Body of pancreas (tissue), 4 donors: ENCODE measurements around the gene MT3. TPM values are rescaled to one million over a fixed set of nuclear protein-coding genes. Genes with fewer than 3 reads are reported as not detected.
"Not testable (repeated sequence)": the region's sequence is repeated elsewhere in the genome, so short reads cannot be mapped to it uniquely, and the experiment has no call there.

Source experiments
- ATAC-seq: fragments of 150-250 bp; one replicate; pipeline ENCODE4 v1.9.1; 2016
- DNase-seq, 4 donors: peaks; one replicate each; pipeline ENCODE4 v3.0.0-alpha.2; 2019
- H3K27ac ChIP-seq, 4 donors: fragments of 200-600 bp; sonication (generic); 1 replicate in 3 of 4; 2 replicates in 1 of 4; pipeline versions ENCODE4 v1.5.1 to v1.6.1; 2016 to 2019; ENCODE audit warnings: mild to moderate bottlenecking in 1 of 4, mixed read lengths in 1 of 4, moderate library complexity in 1 of 4
- H3K27me3 ChIP-seq, 2 donors: fragments of 200-600 bp; sonication (generic); one replicate each; pipeline ENCODE4 v1.6.0; 2016; ENCODE audit warnings: mild to moderate bottlenecking in 1 of 2
- H3K36me3 ChIP-seq, 2 donors: fragments of 200-600 bp; sonication (generic); replicated peaks in 1 of 2; 2 replicates each; pipeline ENCODE4 v1.5.1; 2016; ENCODE audit warnings: low read depth in 2 of 2; ENCODE audit not compliant: insufficient read depth in 1 of 2
- H3K4me1 ChIP-seq: fragments of 200-600 bp; sonication (generic); one replicate; pipeline ENCODE4 v1.6.0; 2016
- H3K4me3 ChIP-seq, 2 donors: fragments of 200-600 bp; sonication (generic); 1 replicate in 1 of 2; 2 replicates in 1 of 2; pipeline ENCODE4 v1.5.1; 2016 to 2019
- H3K9me3 ChIP-seq, 3 donors: fragments of 200-600 bp; sonication (generic); 1 replicate in 2 of 3; 2 replicates in 1 of 3; pipeline ENCODE4 v1.5.1; 2016
- CTCF ChIP-seq, 7 experiments: fragments of 450-650 bp in 4 of 7; fragments of 200-600 bp in 3 of 7; sonication (generic) in 3 of 7; IDR thresholded peaks; one replicate each; pipeline ENCODE4 v1.5.1; 2016 to 2019; ENCODE audit warnings: antibody characterized with exemption in 7 of 7
- POLR2A ChIP-seq, 3 donors: fragments of 450-650 bp; IDR thresholded peaks; one replicate each; pipeline ENCODE4 v1.6.1; 2016; ENCODE audit warnings: antibody characterized with exemption in 3 of 3, mild to moderate bottlenecking in 2 of 3
- WGBS, 2 donors: methylation state at CpG; one replicate each; pipeline ENCODE4 v1.1.5; 2017; 5-methylcytosine and 5-hydroxymethylcytosine counted together
- intact Hi-C: fragments of 100-400 bp; cut with DNase I; formaldehyde crosslinking; loops from one replicate; pipeline ENCODE4 v1.15.1; 2023
- total RNA-seq, 2 donors: library from RNA; depleted of rRNA; stranded (reverse); fragments of >200 nt; gene quantifications; one replicate each; pipeline ENCODE4 v1.1.0, GENCODE V29; 2016

MT3 gene
- total RNA-seq, 2 donors from 2014 or later, result not detected

GRCh38 chr16:56576585-56577299, 12.6 kb upstream of the MT3 start:
- peak; percentile 87 to 90 (median 89) for DNase-seq
- H3K36me3 ChIP-seq, result no peaks in the 10 kb centered on the region
- intact Hi-C loops, result no loop called here

GRCh38 chr16:56577300-56577625, 12.1 kb upstream of the MT3 start:
- H3K27ac ChIP-seq, result no peak overlapping the region
- ATAC-seq (no peak), DNase-seq (no peak)
- 54 to 59% methylated on average over 4 of the region's 4 CpGs for WGBS, 2 donors
- H3K9me3 ChIP-seq, result no peaks in the 10 kb centered on the region
- no peaks in the 10 kb centered on the region for H3K36me3 ChIP-seq
- intact Hi-C loops, result no loop called here
- H3K4me3 ChIP-seq, result no peak overlapping the region
- H3K27me3 ChIP-seq, result no peaks in the 10 kb centered on the region
- no peaks in the 10 kb centered on the region for H3K4me1 ChIP-seq
- TF ChIP-seq POLR2A (IDR thresholded peaks at IDR 0.05) (no peak), CTCF (IDR thresholded peaks at IDR 0.05) (no peak)

More at GRCh38 chr16:56576585-56577299, 12.6 kb upstream of the MT3 start:
- H3K9me3 ChIP-seq, result no peaks in the 10 kb centered on the region
- H3K4me3 ChIP-seq, result no peak overlapping the region
- peak; percentile 69 to 95 (median 94) for TF ChIP-seq CTCF (IDR thresholded peaks at IDR 0.05)
- TF ChIP-seq POLR2A (IDR thresholded peaks at IDR 0.05), result no peak
- H3K4me1 ChIP-seq, result no peaks in the 10 kb centered on the region
- H3K27me3 ChIP-seq, result no peaks in the 10 kb centered on the region
- WGBS, 2 donors, result 30 to 54% methylated on average over 4 to 8 of the region's 8 CpGs
- ATAC-seq, result peak; percentile 100
- no peak overlapping the region for H3K27ac ChIP-seq

- DNase-seq (no peak), ATAC-seq (no peak)
- H3K9me3 ChIP-seq, result no peaks in the 10 kb centered on the region
- WGBS, 2 donors, result 74 to 84% methylated on average over 5 of the region's 6 CpGs
- no peaks in the 10 kb centered on the region for H3K36me3 ChIP-seq
- intact Hi-C loops, result no loop called here
- H3K27ac ChIP-seq, result no peak overlapping the region
- H3K27me3 ChIP-seq, result no peaks in the 10 kb centered on the region
- no peak for TF ChIP-seq CTCF (IDR thresholded peaks at IDR 0.05)
- H3K4me3 ChIP-seq, result no peak overlapping the region
- H3K4me1 ChIP-seq, result no peaks in the 10 kb centered on the region
Measured at GRCh38 chr16:56580391-56581048, 8.8 kb upstream of the MT3 start.

- H3K27me3 ChIP-seq, H3K4me1 ChIP-seq, H3K27ac ChIP-seq, ATAC-seq, H3K4me3 ChIP-seq, DNase-seq, H3K36me3 ChIP-seq, intact Hi-C loops, H3K9me3 ChIP-seq: not testable (repeated sequence)
- 81 to 97% methylated on average over 2 of the region's 2 CpGs for WGBS, 2 donors
Measured at GRCh38 chr16:56582911-56583310, 6.4 kb upstream of the MT3 start.

GRCh38 chr16:56583351-56584168, 5.8 kb upstream of the MT3 start:
- Histone ChIP-seq H3K36me3 (no peaks in the 10 kb centered on the region), H3K27me3 (no peaks in the 10 kb centered on the region), H3K4me1 (no peaks in the 10 kb centered on the region), H3K27ac (no peak overlapping the region), H3K9me3 (no peaks in the 10 kb centered on the region), H3K4me3 (no peak overlapping the region)
- intact Hi-C loops, result no loop called here
- TF ChIP-seq CTCF (IDR thresholded peaks at IDR 0.05) (no peak), POLR2A (IDR thresholded peaks at IDR 0.05) (no peak)
- no peak for ATAC-seq
- DNase-seq, result no peak
- WGBS, 2 donors, result 50 to 54% methylated on average over 11 of the region's 11 CpGs
